Measurements from ENCODE around the gene PHF8.

GRCh38 chrX:54024350-54024749 is 19.9 kb downstream of the PHF8 start:
- TF ChIP-seq CTCF (IDR thresholded peaks at IDR 0.05): no peak
- TF ChIP-seq POLR2A (IDR thresholded peaks at IDR 0.05): no peak

Data from adrenal gland (tissue), 5 donors.